Mucosa of descending colon (tissue), 3 donors: ENCODE data around the gene VIPR1. TPM values are rescaled to one million over a fixed set of nuclear protein-coding genes. Genes with fewer than 3 reads are reported as not detected.
A peak's percentile ranks its signal among the peaks of the same experiment; 100 is the strongest.

Experiments used
- ATAC-seq: fragments of 200-7000 bp; cut with Tn5 transposase; one replicate; pipeline ENCODE4 v1.9.1; 2020; ENCODE audit warnings: mild to moderate bottlenecking, moderate library complexity
- DNase-seq, 3 donors: peaks; one replicate each; pipeline ENCODE4 v3.0.0-alpha.2; 2020
- H3K36me3 ChIP-seq: fragments of 200-600 bp; one replicate; pipeline ENCODE4 v1.8.0; 2021; ENCODE audit warnings: low read depth, mild to moderate bottlenecking
- H3K4me1 ChIP-seq: fragments of 200-600 bp; one replicate; pipeline ENCODE4 v1.8.0; 2021; ENCODE audit warnings: low read depth, mild to moderate bottlenecking
- H3K4me3 ChIP-seq: fragments of 200-600 bp; one replicate; pipeline ENCODE4 v1.8.0; 2021; ENCODE audit warnings: mild to moderate bottlenecking
- H3K9me3 ChIP-seq: fragments of 200-600 bp; one replicate; pipeline ENCODE4 v1.8.0; 2021; ENCODE audit warnings: mild to moderate bottlenecking
- CTCF ChIP-seq: fragments of 200-600 bp; IDR thresholded peaks from one replicate; pipeline ENCODE4 v1.8.0; 2022; ENCODE audit warnings: antibody characterized with exemption, mild to moderate bottlenecking
- intact Hi-C, 2 donors: fragments of 100-400 bp; cut with DNase I in 1 of 2; cut with micrococcal nuclease in 1 of 2; formaldehyde crosslinking; loops; one replicate each; pipeline versions ENCODE4 v1.11.0 to v1.11.1; 2022; cut with DNase I, micrococcal nuclease
- total RNA-seq, 3 donors: library from RNA; stranded (reverse); fragmentation: NEBNext Ultra II Directional in 2 of 3; extraction: Animal tissue kit (Norgen Biotek cat#: 25700) in 2 of 3; gene quantifications; one replicate each; pipeline versions ENCODE4 v1.2.1 to v1.2.4, GENCODE V29; 2021 to 2023
- donor health status: DM: no; HTN: no; CAD: no; lungs with moderate emphysema.
- donor health status: DM: no; HTN: no; CAD: no.
- donor health status: DM: no; HTN: yes; CAD: no.

VIPR1 gene
- total RNA-seq, 3 donors from 2014 or later: 68.9 to 202 (median 148) TPM

GRCh38 chr3:42478830-42479229 lies 23.6 kb upstream of the VIPR1 start:
- TF ChIP-seq CTCF: no peak
- ATAC-seq (no peak), DNase-seq (no peak)
- no peaks in the 10 kb centered on the region for H3K4me1 ChIP-seq
- H3K9me3 ChIP-seq: peaks cover 8% of the 10 kb centered on the region
- no peak overlapping the region for H3K4me3 ChIP-seq
- intact Hi-C loops: no loop called here
- no peaks in the 10 kb centered on the region for H3K36me3 ChIP-seq

- H3K36me3 ChIP-seq: no peaks in the 10 kb centered on the region
- peaks cover 2% of the 10 kb centered on the region for H3K4me1 ChIP-seq
- no peak for TF ChIP-seq CTCF
- H3K4me3 ChIP-seq: no peak overlapping the region
- H3K9me3 ChIP-seq: peaks cover 4% of the 10 kb centered on the region
- DNase-seq: no peak
- no peak for ATAC-seq
- intact Hi-C loops: no loop called here
Measured at GRCh38 chr3:42486814-42487565, 15.5 kb upstream of the VIPR1 start.

- ATAC-seq: no peak
- no peak for DNase-seq
- intact Hi-C loops: no loop called here
Measured at GRCh38 chr3:42488687-42489086, 13.8 kb upstream of the VIPR1 start.

GRCh38 chr3:42489116-42489936 lies 13.1 kb upstream of the VIPR1 start:
- no peak for ATAC-seq
- H3K9me3 ChIP-seq: no peaks in the 10 kb centered on the region
- DNase-seq: no peak
- intact Hi-C loops: no loop called here
- no peak overlapping the region for H3K4me3 ChIP-seq
- TF ChIP-seq CTCF: no peak
- H3K36me3 ChIP-seq: no peaks in the 10 kb centered on the region
- H3K4me1 ChIP-seq: peaks cover 5% of the 10 kb centered on the region

More at GRCh38 chr3:42488687-42489086, 13.8 kb upstream of the VIPR1 start:
- TF ChIP-seq CTCF: no peak
- Histone ChIP-seq H3K36me3 (no peaks in the 10 kb centered on the region), H3K9me3 (no peaks in the 10 kb centered on the region), H3K4me3 (no peak overlapping the region), H3K4me1 (peaks cover 5% of the 10 kb centered on the region)

GRCh38 chr3:42489937-42490227 lies 12.6 kb upstream of the VIPR1 start:
- H3K4me3 ChIP-seq: no peak overlapping the region
- ATAC-seq (peak; percentile 13), DNase-seq (no peak)
- peaks cover 5% of the 10 kb centered on the region for H3K4me1 ChIP-seq
- no peaks in the 10 kb centered on the region for H3K9me3 ChIP-seq
- intact Hi-C loops: no loop called here
- no peak for TF ChIP-seq CTCF
- no peaks in the 10 kb centered on the region for H3K36me3 ChIP-seq
